HG03571 (cell line): ENCODE data around the gene CABLES2.

Source experiments
- ATAC-seq: cut with Tn5 transposase; IDR thresholded peaks from one replicate; pipeline ENCODE4 v1.9.1; 2021; ENCODE audit not compliant: unreplicated experiment

Gene CABLES2

DNA sequence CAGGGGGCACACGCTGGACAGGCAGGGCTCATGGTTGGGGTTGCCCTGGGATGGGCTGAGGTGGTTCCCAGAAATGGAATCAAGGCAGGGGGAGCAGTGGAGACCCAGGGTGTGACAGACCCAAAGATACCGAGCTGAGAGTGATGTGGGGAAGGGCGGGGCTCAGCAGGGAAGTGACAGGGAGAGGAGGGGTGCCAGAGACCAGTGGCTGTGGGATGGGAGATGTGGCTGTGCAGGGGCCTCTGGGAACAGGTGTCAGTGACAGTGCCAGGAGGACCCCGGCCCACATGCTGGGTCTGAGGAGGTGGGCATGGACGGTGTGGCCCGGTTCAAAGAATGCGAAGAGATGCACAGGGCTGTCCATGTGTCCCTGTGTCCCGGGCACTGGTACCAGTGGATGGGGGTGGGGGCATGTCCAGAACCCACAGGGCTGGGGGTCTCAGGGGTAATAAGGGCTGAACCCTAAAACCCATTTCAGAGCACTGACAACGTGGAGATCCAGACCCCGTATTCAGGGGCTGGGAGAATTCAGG, 1.0 kb downstream of the CABLES2 start:
- no peak for ATAC-seq

DNA sequence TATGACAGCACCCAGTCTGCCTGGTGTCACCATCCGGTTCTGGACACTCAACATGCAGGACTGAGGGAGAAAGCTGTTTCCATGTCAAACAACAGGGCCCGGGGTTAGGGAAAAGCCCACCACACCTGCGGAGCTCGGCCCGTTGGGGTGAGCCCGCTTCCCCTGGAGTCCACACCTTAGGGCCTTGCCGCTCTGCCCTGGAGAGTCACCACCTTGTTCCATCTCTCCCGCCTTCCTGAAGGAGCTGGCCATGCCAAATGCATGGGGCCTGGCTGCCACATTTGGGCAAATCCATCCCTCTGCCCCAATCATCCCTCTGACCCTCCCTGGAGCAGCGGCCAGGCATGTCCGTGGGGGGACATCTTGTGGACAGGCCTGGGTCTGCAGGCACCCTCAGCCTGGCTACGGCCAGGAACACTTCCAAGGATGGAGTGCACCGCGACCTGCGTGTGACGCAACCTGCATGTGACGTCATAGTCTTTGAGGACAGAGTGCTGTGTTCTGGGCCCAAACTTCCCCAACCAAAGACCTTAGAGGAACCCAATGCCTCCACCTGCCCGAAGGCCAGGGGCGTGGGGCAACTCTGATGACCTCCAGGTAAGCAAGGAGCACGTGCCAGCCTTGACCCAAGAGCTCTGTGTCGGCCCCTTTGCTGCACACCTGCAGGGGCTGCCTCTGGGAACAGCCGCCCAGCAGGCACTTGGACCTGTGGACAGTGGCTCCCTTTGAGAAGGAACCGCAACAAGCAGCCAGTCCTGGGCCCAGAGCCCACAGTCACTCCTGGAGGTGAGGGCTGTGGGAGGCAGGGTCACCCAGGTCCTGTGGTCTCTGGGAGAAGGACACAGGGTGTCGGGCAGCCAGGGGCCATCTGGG, 1.7 kb downstream of the CABLES2 start:
- no peak for ATAC-seq

- ATAC-seq, result no peak
Observed at GRCh38 chr20:62404761-62405107, 2.4 kb downstream of the CABLES2 start.

DNA sequence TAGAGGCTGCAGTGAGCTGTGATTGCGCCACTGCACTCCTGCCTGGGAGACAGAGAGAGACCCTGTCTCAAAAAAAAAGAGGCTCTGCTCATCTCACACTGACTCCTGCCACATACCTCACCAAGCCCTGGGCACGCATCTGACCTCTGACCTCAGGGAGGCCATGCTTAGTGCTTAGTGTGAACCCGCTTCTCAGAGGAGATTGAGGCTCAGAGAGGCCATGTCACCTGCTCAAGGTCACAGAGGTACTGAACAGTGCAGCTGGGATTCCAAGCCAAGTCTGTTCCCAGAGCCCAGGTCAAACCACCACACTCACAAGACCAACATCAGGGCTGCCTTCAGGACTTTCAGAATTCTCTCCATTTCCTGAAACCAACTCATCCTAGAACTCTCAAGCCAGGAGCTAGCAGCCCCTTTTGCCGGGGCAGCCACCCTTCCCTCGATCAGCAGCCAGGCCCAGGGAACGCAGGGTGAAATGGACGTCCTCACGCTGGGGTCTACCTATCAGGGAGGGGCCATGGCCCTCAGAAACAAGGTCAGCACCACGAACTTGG, 2.9 kb downstream of the CABLES2 start:
- no peak for ATAC-seq

- ATAC-seq, result no peak
Observed at GRCh38 chr20:62403331-62403730, 3.8 kb downstream of the CABLES2 start.

GRCh38 chr20:62402456-62403150, 4.5 kb downstream of the CABLES2 start:
- no peak for ATAC-seq

DNA sequence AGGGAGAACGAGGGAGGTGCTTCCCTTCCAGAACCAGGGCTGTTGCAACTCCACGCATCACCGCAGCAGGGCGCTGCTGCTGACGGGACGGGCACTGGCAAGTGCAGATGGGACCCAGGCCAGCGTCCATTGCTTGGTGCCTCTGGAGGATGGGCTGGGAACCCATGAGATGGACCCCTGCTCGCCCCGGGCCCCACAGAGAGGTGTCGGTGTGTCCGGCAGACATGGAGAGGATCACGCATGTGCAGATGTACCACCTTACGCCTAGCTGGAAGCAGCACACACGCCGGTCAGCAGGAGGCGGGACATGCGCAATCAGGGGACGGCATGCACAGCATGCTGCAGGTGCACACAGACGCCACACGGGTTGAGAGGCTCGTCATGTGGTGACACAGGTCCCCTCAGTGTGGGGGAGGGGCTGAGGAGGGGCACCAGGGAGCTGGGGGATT, 5.7 kb downstream of the CABLES2 start:
- no peak for ATAC-seq

GRCh38 chr20:62400541-62400940, 6.5 kb downstream of the CABLES2 start:
- no peak for ATAC-seq

DNA sequence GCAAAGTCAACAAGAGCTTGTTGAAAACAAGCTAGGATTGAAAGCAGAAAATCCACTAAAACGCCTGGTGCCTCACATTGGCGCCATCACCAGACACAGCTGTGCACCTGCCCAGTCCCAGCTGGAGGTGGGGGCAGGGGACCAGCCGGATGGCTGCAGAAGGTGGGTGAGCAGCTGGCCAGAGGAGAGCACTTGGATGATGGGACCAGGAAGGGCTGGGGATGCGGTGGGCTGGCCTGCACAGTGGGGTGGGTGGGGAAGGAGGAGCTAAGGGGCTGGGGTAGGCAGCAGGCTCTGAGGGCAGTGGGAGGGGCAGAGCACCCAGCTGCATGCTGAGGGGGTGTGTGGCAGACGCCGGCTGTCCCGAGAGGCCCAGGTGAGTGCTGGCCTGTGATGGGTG, 7.1 kb downstream of the CABLES2 start:
- ATAC-seq, result no peak

- ATAC-seq, result no peak
Observed at GRCh38 chr20:62398120-62398821, 8.8 kb downstream of the CABLES2 start.

DNA sequence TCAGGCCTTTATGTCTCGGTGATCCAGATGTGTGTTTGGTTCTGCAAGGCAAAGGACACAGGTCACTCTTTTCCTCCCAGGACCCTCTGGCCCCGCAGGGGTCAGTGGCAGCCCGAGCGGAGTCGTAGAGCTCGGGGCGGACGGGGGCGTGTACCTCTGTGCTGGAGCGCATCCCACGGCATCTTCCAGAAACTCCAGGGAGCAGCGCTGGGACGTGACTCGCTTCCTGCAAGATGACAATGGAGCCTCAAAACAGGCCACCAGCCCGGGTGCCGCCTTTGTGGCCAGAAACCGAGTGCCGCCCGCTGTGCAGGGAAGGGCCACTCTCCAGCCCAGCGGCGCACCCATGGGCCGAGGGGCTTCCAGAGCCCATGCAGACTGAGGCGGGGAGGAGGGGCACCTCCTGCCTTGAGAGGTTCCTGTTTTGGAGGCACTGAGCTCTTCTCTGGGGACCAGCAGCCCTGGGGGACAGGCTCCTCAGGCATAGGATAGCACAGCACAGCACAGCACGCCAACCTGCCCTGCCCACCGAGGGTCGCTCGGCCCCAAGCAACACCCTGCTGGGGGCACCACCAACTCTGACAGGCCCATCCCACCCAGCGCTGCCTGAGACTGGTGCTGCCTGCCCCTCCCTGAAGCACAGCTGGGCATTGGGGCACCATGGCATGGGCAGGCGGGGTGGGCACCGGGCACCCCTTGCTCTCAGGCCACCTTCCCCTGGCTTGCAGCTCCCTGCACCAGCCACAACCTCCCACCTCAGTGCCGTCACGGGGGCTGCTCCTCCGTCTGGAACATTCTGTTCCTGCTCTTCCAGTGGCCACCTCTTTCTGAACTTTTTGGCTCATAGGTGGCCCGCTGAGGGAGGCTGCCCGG, 10.5 kb downstream of the CABLES2 start:
- ATAC-seq, result no peak

GRCh38 chr20:62395311-62396242, 11.5 kb downstream of the CABLES2 start:
- ATAC-seq, result no peak

- ATAC-seq, result no peak
Observed at GRCh38 chr20:62394248-62395245, 12.5 kb downstream of the CABLES2 start.

GRCh38 chr20:62393830-62394229, 13.3 kb downstream of the CABLES2 start:
- no peak for ATAC-seq

DNA sequence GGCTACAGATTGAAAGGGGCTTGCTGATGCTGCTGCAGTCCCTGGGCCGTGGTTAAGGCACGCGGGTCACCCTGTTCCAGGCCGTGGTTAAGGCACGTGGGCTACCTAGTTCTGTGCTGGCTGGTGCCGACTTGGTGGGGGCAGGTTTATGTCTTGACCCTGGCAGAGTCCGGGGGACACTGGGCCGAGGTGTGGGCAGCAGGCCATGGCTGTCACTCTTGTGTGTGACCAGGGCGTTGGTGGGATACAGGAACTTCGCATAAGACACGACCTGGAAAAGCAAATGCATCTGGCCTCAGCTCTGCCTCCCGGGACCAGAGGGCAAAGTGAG, 13.8 kb downstream of the CABLES2 start:
- ATAC-seq, result no peak

- ATAC-seq, result no peak
Observed at GRCh38 chr20:62392621-62393334, 14.3 kb downstream of the CABLES2 start.

DNA sequence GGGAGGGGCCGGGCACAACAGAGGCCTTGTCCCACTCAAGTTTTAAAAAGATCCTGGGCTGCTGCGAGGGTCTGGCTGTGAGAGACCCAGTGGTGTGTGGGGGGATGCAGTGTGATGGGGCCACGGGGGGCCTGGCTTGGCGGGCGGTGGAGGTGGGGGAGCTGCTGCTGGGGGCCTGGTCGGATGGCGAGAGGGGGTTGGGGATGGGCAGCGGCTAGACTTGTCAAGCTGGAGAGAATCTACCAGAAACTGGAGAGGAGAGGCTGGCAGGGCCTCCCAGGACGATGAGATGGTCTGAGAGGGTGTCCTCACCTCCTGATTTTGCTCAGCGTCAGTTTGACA, 15.0 kb downstream of the CABLES2 start:
- ATAC-seq, result no peak
